ENCODE data around the gene SYNCRIP.

The SYNCRIP gene

DNA sequence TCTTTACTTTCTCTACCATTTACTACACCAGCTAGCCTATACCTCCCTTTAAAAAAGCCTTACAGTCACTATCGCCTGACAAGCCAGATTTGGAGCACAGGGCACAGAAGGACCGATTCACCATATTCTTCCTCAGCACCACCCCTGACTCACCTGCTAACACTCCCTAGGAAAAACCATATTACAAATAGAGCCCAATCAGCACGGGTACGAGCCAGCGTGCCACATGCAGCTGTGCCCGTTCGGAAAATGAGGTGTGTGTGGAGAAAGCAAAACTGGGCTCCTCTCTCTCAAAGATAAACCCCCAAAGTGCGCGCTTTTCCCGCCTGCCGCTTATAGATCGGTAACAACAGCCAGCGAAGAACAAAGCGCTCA, 1.2 kb downstream of the SYNCRIP start:
- no peak overlapping the region for H2AK5ac ChIP-seq (ENCODE audit: low read length, severe bottlenecking)
- no peak overlapping the region for H2BK120ac ChIP-seq (ENCODE audit: low read depth, low read length)
- H3K36me3 ChIP-seq (ENCODE audit: control insufficient read depth in 1 of 2, insufficient read depth in 2 of 2, low read depth in 1 of 2, low read length in 2 of 2) = peaks cover 11 to 43% of the 10 kb centered on the region in 2 experiments
- peak overlapping the region in 1 of 2 experiments; percentile 68 for H3K4ac ChIP-seq (ENCODE audit: low read depth in 1 of 2, low read length in 2 of 2)
- H3K9ac ChIP-seq (ENCODE audit: low read length) = peak overlapping the region; percentile 96
- no peak overlapping the region for H3K14ac ChIP-seq (ENCODE audit: low read length in 2 of 2)
- under 1% methylated on average over 14 of the region's 14 CpGs for WGBS
- H3K23ac ChIP-seq (ENCODE audit: low read length in 2 of 2) = no peak overlapping the region
- DNase-seq = peak; percentile 18
- no peak overlapping the region for H4K8ac ChIP-seq (ENCODE audit: low read length)
- H3K4me3 ChIP-seq (ENCODE audit: insufficient read depth in 1 of 2, low read depth in 1 of 2, low read length in 2 of 2) = peak overlapping the region; percentile 99
- peak overlapping the region in 1 of 2 experiments; percentile 5 for H3K18ac ChIP-seq (ENCODE audit: low read depth in 1 of 2, low read length in 2 of 2)
- H3K4me2 ChIP-seq (ENCODE audit: low read length, poor library complexity, severe bottlenecking) = peak overlapping the region; percentile 64
- H4K91ac ChIP-seq (ENCODE audit: low read length) = no peak overlapping the region
- no peaks in the 10 kb centered on the region for H3K9me3 ChIP-seq (ENCODE audit: control insufficient read depth, low read length)
- no peaks in the 10 kb centered on the region for H3K79me1 ChIP-seq (replicated peaks; ENCODE audit: low read length, poor library complexity, severe bottlenecking)
- peak overlapping the region; percentile 59 for H3K27ac ChIP-seq (ENCODE audit: low read length, poor library complexity, severe bottlenecking)
- no peak overlapping the region for H2BK5ac ChIP-seq (ENCODE audit: low read depth, low read length, poor library complexity, severe bottlenecking)
- H3K27me3 ChIP-seq (ENCODE audit: control insufficient read depth in 1 of 2, insufficient read depth in 1 of 2, low read length in 2 of 2) = no peaks in the 10 kb centered on the region
- no peak overlapping the region for H2AFZ ChIP-seq (ENCODE audit: low read depth, low read length)
- no peak overlapping the region for H2BK12ac ChIP-seq (ENCODE audit: low read length in 2 of 2)
- no peak overlapping the region for H2BK15ac ChIP-seq (ENCODE audit: low read depth, poor library complexity, severe bottlenecking)
- peaks cover 4% of the 10 kb centered on the region for H3K4me1 ChIP-seq (ENCODE audit: control insufficient read depth, insufficient read depth, low read depth, low read length)

DNA sequence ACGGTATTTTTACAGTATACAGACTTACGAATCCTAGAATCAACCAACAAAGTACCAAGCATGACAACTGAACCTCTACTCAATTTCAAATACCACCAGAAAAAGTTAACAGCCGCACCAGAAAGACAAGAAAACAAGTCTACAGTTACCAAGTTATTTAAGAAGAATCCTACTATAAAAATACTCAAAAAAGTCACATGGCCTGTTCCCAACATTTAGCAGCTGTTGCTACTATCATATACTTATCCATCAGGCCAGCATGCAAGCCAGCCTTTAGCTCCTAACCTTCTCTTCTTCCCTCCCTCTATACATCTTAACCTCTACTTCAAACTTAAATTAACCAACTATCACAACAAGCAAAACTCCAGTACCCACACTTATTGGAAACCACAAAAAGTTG, 1.9 kb downstream of the SYNCRIP start:
- no peak for DNase-seq
- 69% methylated on average over 3 of the region's 3 CpGs for WGBS
- Histone ChIP-seq H3K23ac (ENCODE audit: low read length in 2 of 2) (no peak overlapping the region), H4K91ac (ENCODE audit: low read length) (no peak overlapping the region), H3K4me3 (ENCODE audit: insufficient read depth in 1 of 2, low read depth in 1 of 2, low read length in 2 of 2) (peak overlapping the region in 1 of 2 experiments; percentile 99), H4K8ac (ENCODE audit: low read length) (no peak overlapping the region), H2BK12ac (ENCODE audit: low read length in 2 of 2) (no peak overlapping the region), H2BK5ac (ENCODE audit: low read depth, low read length, poor library complexity, severe bottlenecking) (no peak overlapping the region), H2AK5ac (ENCODE audit: low read length, severe bottlenecking) (no peak overlapping the region), H3K4me1 (ENCODE audit: control insufficient read depth, insufficient read depth, low read depth, low read length) (peaks cover 4% of the 10 kb centered on the region), H3K4me2 (ENCODE audit: low read length, poor library complexity, severe bottlenecking) (peak overlapping the region; percentile 30), H3K36me3 (ENCODE audit: control insufficient read depth in 1 of 2, insufficient read depth in 2 of 2, low read depth in 1 of 2, low read length in 2 of 2) (peaks cover 15 to 50% of the 10 kb centered on the region in 2 experiments), H3K27ac (ENCODE audit: low read length, poor library complexity, severe bottlenecking) (no peak overlapping the region), H3K9ac (ENCODE audit: low read length) (peak overlapping the region; percentile 96), H3K18ac (ENCODE audit: low read depth in 1 of 2, low read length in 2 of 2) (no peak overlapping the region), H3K14ac (ENCODE audit: low read length in 2 of 2) (no peak overlapping the region), H3K27me3 (ENCODE audit: control insufficient read depth in 1 of 2, insufficient read depth in 1 of 2, low read length in 2 of 2) (no peaks in the 10 kb centered on the region), H3K4ac (ENCODE audit: low read depth in 1 of 2, low read length in 2 of 2) (no peak overlapping the region), H2BK15ac (ENCODE audit: low read depth, poor library complexity, severe bottlenecking) (no peak overlapping the region), H3K79me1 (replicated peaks; ENCODE audit: low read length, poor library complexity, severe bottlenecking) (no peaks in the 10 kb centered on the region), H3K9me3 (ENCODE audit: control insufficient read depth, low read length) (no peaks in the 10 kb centered on the region), H2AFZ (ENCODE audit: low read depth, low read length) (no peak overlapping the region), H2BK120ac (ENCODE audit: low read depth, low read length) (no peak overlapping the region)

DNA sequence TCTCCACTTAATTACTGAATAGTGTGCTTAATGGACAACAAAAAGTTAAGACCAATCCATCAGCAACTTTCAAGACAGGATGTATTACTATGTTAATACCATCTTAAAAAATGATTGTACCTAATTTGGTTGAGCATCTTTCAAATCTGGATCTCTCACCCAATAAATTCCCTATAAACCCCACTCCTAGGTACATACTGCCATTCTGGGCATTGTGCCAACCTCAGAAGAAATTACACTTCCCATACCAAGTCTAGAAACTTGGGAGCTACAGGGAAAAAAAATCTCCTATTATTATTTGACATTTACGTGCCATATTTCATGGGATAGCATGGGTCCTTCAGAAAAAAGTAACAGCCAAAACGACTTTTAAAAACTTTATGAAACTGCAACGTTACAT, 5.1 kb downstream of the SYNCRIP start:
- no peak overlapping the region for H2BK5ac ChIP-seq (ENCODE audit: low read depth, low read length, poor library complexity, severe bottlenecking)
- no peaks in the 10 kb centered on the region for H3K27me3 ChIP-seq (ENCODE audit: control insufficient read depth in 1 of 2, insufficient read depth in 1 of 2, low read length in 2 of 2)
- no peaks in the 10 kb centered on the region for H3K9me3 ChIP-seq (ENCODE audit: control insufficient read depth, low read length)
- H2BK12ac ChIP-seq (ENCODE audit: low read length in 2 of 2) = no peak overlapping the region
- H3K4me2 ChIP-seq (ENCODE audit: low read length, poor library complexity, severe bottlenecking) = no peak overlapping the region
- no peak overlapping the region for H2BK120ac ChIP-seq (ENCODE audit: low read depth, low read length)
- H4K8ac ChIP-seq (ENCODE audit: low read length) = no peak overlapping the region
- H3K4ac ChIP-seq (ENCODE audit: low read depth in 1 of 2, low read length in 2 of 2) = no peak overlapping the region
- H3K4me1 ChIP-seq (ENCODE audit: control insufficient read depth, insufficient read depth, low read depth, low read length) = peaks cover 8% of the 10 kb centered on the region
- H3K23ac ChIP-seq (ENCODE audit: low read length in 2 of 2) = no peak overlapping the region
- no peak overlapping the region for H2BK15ac ChIP-seq (ENCODE audit: low read depth, poor library complexity, severe bottlenecking)
- H3K79me1 ChIP-seq (replicated peaks; ENCODE audit: low read length, poor library complexity, severe bottlenecking) = no peaks in the 10 kb centered on the region
- peaks cover 32 to 78% of the 10 kb centered on the region in 2 experiments for H3K36me3 ChIP-seq (ENCODE audit: control insufficient read depth in 1 of 2, insufficient read depth in 2 of 2, low read depth in 1 of 2, low read length in 2 of 2)
- H3K9ac ChIP-seq (ENCODE audit: low read length) = no peak overlapping the region
- H3K4me3 ChIP-seq (ENCODE audit: insufficient read depth in 1 of 2, low read depth in 1 of 2, low read length in 2 of 2) = no peak overlapping the region
- H3K18ac ChIP-seq (ENCODE audit: low read depth in 1 of 2, low read length in 2 of 2) = no peak overlapping the region
- no peak for DNase-seq
- no peak overlapping the region for H4K91ac ChIP-seq (ENCODE audit: low read length)
- H3K14ac ChIP-seq (ENCODE audit: low read length in 2 of 2) = no peak overlapping the region
- WGBS = 79% methylated on average over 3 of the region's 3 CpGs
- H3K27ac ChIP-seq (ENCODE audit: low read length, poor library complexity, severe bottlenecking) = no peak overlapping the region
- no peak overlapping the region for H2AK5ac ChIP-seq (ENCODE audit: low read length, severe bottlenecking)
- H2AFZ ChIP-seq (ENCODE audit: low read depth, low read length) = no peak overlapping the region

DNA sequence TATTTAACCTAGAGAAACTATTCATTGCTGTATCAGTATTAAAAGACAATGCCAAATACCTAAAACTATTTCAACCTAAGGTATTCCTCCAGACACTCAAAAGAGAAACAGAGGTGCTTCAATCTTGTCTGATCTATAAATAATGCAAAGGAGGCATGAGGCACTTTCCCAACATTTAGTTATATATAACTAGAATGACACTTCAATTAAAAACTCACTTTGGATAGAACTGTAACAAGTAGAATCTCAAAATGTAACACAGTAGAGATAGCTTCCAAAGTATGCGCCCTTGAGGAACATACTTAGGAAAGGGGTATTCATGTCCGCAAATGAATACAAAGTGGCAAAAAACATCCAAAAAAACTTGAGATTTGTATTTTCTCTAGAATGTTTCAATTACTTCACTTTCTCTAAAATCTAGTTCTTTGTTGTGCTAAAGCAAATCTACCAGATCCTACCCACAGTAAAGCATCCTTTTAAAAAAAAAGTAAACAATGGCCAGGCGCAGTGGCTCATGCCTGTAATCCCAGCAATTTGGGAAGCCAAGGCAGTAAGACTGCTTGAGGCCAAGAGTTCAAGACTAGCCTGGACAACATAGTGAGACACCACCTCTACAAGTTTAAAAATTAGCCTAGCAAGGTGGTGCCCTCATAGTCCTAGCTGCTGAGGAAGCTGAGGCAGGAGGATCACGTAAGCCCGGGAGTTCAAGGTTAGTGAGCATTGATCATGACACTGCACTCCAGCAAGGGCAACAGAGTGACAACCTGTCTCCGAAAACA, 10.3 kb downstream of the SYNCRIP start:
- no peak overlapping the region for H2BK5ac ChIP-seq (ENCODE audit: low read depth, low read length, poor library complexity, severe bottlenecking)
- H3K4me3 ChIP-seq (ENCODE audit: insufficient read depth in 1 of 2, low read depth in 1 of 2, low read length in 2 of 2) = no peak overlapping the region
- no peak overlapping the region for H3K23ac ChIP-seq (ENCODE audit: low read length in 2 of 2)
- no peaks in the 10 kb centered on the region for H3K79me1 ChIP-seq (replicated peaks; ENCODE audit: low read length, poor library complexity, severe bottlenecking)
- no peak overlapping the region for H3K4me2 ChIP-seq (ENCODE audit: low read length, poor library complexity, severe bottlenecking)
- no peak overlapping the region for H3K9ac ChIP-seq (ENCODE audit: low read length)
- H3K36me3 ChIP-seq (ENCODE audit: control insufficient read depth in 1 of 2, insufficient read depth in 2 of 2, low read depth in 1 of 2, low read length in 2 of 2) = peaks cover 29 to 90% of the 10 kb centered on the region in 2 experiments
- H3K27ac ChIP-seq (ENCODE audit: low read length, poor library complexity, severe bottlenecking) = peak overlapping the region; percentile 34
- H3K4ac ChIP-seq (ENCODE audit: low read depth in 1 of 2, low read length in 2 of 2) = no peak overlapping the region
- H2AK5ac ChIP-seq (ENCODE audit: low read length, severe bottlenecking) = no peak overlapping the region
- H3K27me3 ChIP-seq (ENCODE audit: control insufficient read depth in 1 of 2, insufficient read depth in 1 of 2, low read length in 2 of 2) = no peaks in the 10 kb centered on the region
- no peak overlapping the region for H3K14ac ChIP-seq (ENCODE audit: low read length in 2 of 2)
- no peak overlapping the region for H2BK15ac ChIP-seq (ENCODE audit: low read depth, poor library complexity, severe bottlenecking)
- DNase-seq = no peak
- H3K9me3 ChIP-seq (ENCODE audit: control insufficient read depth, low read length) = no peaks in the 10 kb centered on the region
- no peak overlapping the region for H2BK12ac ChIP-seq (ENCODE audit: low read length in 2 of 2)
- no peak overlapping the region for H3K18ac ChIP-seq (ENCODE audit: low read depth in 1 of 2, low read length in 2 of 2)
- H2BK120ac ChIP-seq (ENCODE audit: low read depth, low read length) = no peak overlapping the region
- no peak overlapping the region for H2AFZ ChIP-seq (ENCODE audit: low read depth, low read length)
- no peak overlapping the region for H4K8ac ChIP-seq (ENCODE audit: low read length)
- peaks cover 5% of the 10 kb centered on the region for H3K4me1 ChIP-seq (ENCODE audit: control insufficient read depth, insufficient read depth, low read depth, low read length)
- H4K91ac ChIP-seq (ENCODE audit: low read length) = no peak overlapping the region
- WGBS = 95% methylated on average over 6 of the region's 6 CpGs
